Measurements from ENCODE around the gene NOVA2. TPM values are rescaled to one million over a fixed set of nuclear protein-coding genes. Genes with fewer than 3 reads are reported as not detected.
A peak's percentile ranks its signal among the peaks of the same experiment; 100 is the strongest.

Gene NOVA2
- polyA plus RNA-seq, 1 donor from 2014 or later: 9.3 TPM

GRCh38 chr19:45927565-45928261, 46.0 kb downstream of the NOVA2 start (continued):
- TF ChIP-seq TAF1 (IDR thresholded peaks at IDR 0.05; ENCODE audit: low read depth): no peak

DNA sequence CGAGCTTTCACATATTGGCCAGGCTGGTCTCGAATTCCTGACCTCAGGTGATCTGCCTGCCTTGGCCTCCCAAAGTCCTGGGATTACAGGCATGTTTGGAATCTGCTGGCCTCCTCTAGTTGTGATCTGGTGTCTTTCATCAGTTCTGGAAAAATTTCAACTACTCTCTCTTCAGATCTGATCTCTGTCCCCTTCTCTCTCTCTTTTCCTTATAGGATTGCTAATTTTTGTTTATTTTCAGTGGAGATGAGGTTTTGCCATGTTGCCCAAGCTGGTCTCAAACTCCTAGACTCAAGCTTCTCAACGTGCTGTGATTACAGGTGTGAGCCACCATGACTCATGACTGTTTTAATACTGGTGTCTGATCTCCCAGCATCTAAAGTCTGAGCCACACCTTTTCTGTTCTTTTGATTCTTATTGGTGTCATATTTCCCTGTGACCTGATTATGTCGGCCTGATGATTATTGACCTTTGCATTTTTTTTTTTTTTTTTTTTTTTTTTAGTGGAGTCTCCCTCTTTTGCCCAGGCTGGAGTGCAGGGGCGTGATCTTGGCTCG, 48.7 kb downstream of the NOVA2 start:
- H3K27me3 ChIP-seq (ENCODE audit: insufficient read depth, low read depth, low read length): no peaks in the 10 kb centered on the region
- H3K4me2 ChIP-seq (ENCODE audit: low read length): no peak overlapping the region
- H3K36me3 ChIP-seq (ENCODE audit: insufficient read depth, low read length): no peaks in the 10 kb centered on the region
- H3K9ac ChIP-seq (ENCODE audit: low read length): no peak overlapping the region
- H3F3A ChIP-seq (ENCODE audit: insufficient read depth, low read length, poor library complexity, severe bottlenecking): no peaks in the 10 kb centered on the region
- H3K27ac ChIP-seq (ENCODE audit: low read length): no peak overlapping the region
- no peaks in the 10 kb centered on the region for H3K9me2 ChIP-seq (ENCODE audit: insufficient read depth, low read length)
- TF ChIP-seq POLR2AphosphoS5 (IDR thresholded peaks at IDR 0.05) (peak; percentile 7), TAF1 (IDR thresholded peaks at IDR 0.05; ENCODE audit: low read depth) (no peak)
- H4K20me1 ChIP-seq (ENCODE audit: insufficient read depth): no peaks in the 10 kb centered on the region
- H3K79me2 ChIP-seq (replicated peaks; ENCODE audit: insufficient read depth, low read length): no peaks in the 10 kb centered on the region
- no peaks in the 10 kb centered on the region for H3K9me3 ChIP-seq (ENCODE audit: low read length)
- no peak overlapping the region for H3K4me3 ChIP-seq (ENCODE audit: low read length)
- no peak overlapping the region for H2AFZ ChIP-seq (ENCODE audit: low read depth, low read length)

GRCh38 chr19:45922281-45922680, 51.4 kb downstream of the NOVA2 start:
- Histone ChIP-seq H3K27me3 (ENCODE audit: insufficient read depth, low read depth, low read length) (no peaks in the 10 kb centered on the region), H3K9me3 (ENCODE audit: low read length) (no peaks in the 10 kb centered on the region), H3K9ac (ENCODE audit: low read length) (no peak overlapping the region), H2AFZ (ENCODE audit: low read depth, low read length) (no peak overlapping the region), H3K27ac (ENCODE audit: low read length) (no peak overlapping the region), H3K4me2 (ENCODE audit: low read length) (no peak overlapping the region), H3K4me3 (ENCODE audit: low read length) (no peak overlapping the region), H3F3A (ENCODE audit: insufficient read depth, low read length, poor library complexity, severe bottlenecking) (no peaks in the 10 kb centered on the region), H4K20me1 (ENCODE audit: insufficient read depth) (no peaks in the 10 kb centered on the region), H3K9me2 (ENCODE audit: insufficient read depth, low read length) (no peaks in the 10 kb centered on the region), H3K36me3 (ENCODE audit: insufficient read depth, low read length) (no peaks in the 10 kb centered on the region), H3K79me2 (replicated peaks; ENCODE audit: insufficient read depth, low read length) (no peaks in the 10 kb centered on the region)
- TF ChIP-seq REST (IDR thresholded peaks at IDR 0.05; ENCODE audit: borderline replicate concordance) (no peak), RAD21 (conservative IDR thresholded peaks at IDR 0.05) (no peak), MXI1 (conservative IDR thresholded peaks at IDR 0.05; ENCODE audit: poor library complexity, severe bottlenecking) (no peak), POLR2AphosphoS5 (IDR thresholded peaks at IDR 0.05) (no peak), TAF1 (IDR thresholded peaks at IDR 0.05; ENCODE audit: low read depth) (no peak), SMC3 (conservative IDR thresholded peaks at IDR 0.05; ENCODE audit: poor library complexity) (no peak), EP300 (conservative IDR thresholded peaks at IDR 0.05; ENCODE audit: poor library complexity, severe bottlenecking) (no peak), EZH2 (IDR thresholded peaks at IDR 0.05; ENCODE audit: borderline replicate concordance, insufficient read depth, low read length, poor library complexity, severe bottlenecking) (no peak)
- TF ChIP-seq, protein P1, sequence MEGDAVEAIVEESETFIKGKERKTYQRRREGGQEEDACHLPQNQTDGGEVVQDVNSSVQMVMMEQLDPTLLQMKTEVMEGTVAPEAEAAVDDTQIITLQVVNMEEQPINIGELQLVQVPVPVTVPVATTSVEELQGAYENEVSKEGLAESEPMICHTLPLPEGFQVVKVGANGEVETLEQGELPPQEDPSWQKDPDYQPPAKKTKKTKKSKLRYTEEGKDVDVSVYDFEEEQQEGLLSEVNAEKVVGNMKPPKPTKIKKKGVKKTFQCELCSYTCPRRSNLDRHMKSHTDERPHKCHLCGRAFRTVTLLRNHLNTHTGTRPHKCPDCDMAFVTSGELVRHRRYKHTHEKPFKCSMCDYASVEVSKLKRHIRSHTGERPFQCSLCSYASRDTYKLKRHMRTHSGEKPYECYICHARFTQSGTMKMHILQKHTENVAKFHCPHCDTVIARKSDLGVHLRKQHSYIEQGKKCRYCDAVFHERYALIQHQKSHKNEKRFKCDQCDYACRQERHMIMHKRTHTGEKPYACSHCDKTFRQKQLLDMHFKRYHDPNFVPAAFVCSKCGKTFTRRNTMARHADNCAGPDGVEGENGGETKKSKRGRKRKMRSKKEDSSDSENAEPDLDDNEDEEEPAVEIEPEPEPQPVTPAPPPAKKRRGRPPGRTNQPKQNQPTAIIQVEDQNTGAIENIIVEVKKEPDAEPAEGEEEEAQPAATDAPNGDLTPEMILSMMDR (IDR thresholded peaks at IDR 0.05; ENCODE audit: poor library complexity, severe bottlenecking): no peak

Data from neural cell (in vitro differentiated cells).